ENCODE data around the gene KIF14. TPM values are rescaled to one million over a fixed set of nuclear protein-coding genes. Genes with fewer than 3 reads are reported as not detected.
A peak's percentile ranks its signal among the peaks of the same experiment; 100 is the strongest.
"Not testable (repeated sequence)": the region's sequence is repeated elsewhere in the genome, so short reads cannot be mapped to it uniquely, and the experiment has no call there.

The KIF14 gene
- total RNA-seq, 1 donor from 2014 or later: 2.0 TPM

- Histone ChIP-seq H3K36me3 (ENCODE audit: control insufficient read depth, insufficient read depth, low read length) (no peaks in the 10 kb centered on the region), H3K27me3 (ENCODE audit: control insufficient read depth, insufficient read depth, low read length) (no peaks in the 10 kb centered on the region), H3K4me3 (ENCODE audit: low read depth, low read length) (no peak overlapping the region)
- peak; percentile 61 for TF ChIP-seq CTCF (IDR thresholded peaks at IDR 0.05; ENCODE audit: insufficient read depth, low read length, poor library complexity, severe bottlenecking)
- DNase-seq (ENCODE audit: low read depth): peak; percentile 18
Observed at GRCh38 chr1:200558866-200559459, 61.6 kb downstream of the KIF14 start.

- Histone ChIP-seq H3K4me3 (ENCODE audit: low read depth, low read length) (no peak overlapping the region), H3K27me3 (ENCODE audit: control insufficient read depth, insufficient read depth, low read length) (no peaks in the 10 kb centered on the region), H3K36me3 (ENCODE audit: control insufficient read depth, insufficient read depth, low read length) (no peaks in the 10 kb centered on the region)
- peak; percentile 47 for TF ChIP-seq CTCF (IDR thresholded peaks at IDR 0.05; ENCODE audit: insufficient read depth, low read length, poor library complexity, severe bottlenecking)
- no peak for DNase-seq (ENCODE audit: low read depth)
Observed at GRCh38 chr1:200556002-200556401, 64.5 kb downstream of the KIF14 start.

GRCh38 chr1:200552737-200553136 is 67.8 kb downstream of the KIF14 start:
- DNase-seq (ENCODE audit: low read depth); H3K4me3 ChIP-seq (ENCODE audit: low read depth, low read length); H3K36me3 ChIP-seq (ENCODE audit: control insufficient read depth, insufficient read depth, low read length); H3K27me3 ChIP-seq (ENCODE audit: control insufficient read depth, insufficient read depth, low read length): not testable (repeated sequence)

GRCh38 chr1:200550367-200550766 is 70.2 kb downstream of the KIF14 start:
- no peak for TF ChIP-seq CTCF (IDR thresholded peaks at IDR 0.05; ENCODE audit: insufficient read depth, low read length, poor library complexity, severe bottlenecking)
- H3K4me3 ChIP-seq (ENCODE audit: low read depth, low read length): no peak overlapping the region
- no peaks in the 10 kb centered on the region for H3K36me3 ChIP-seq (ENCODE audit: control insufficient read depth, insufficient read depth, low read length)
- no peak for DNase-seq (ENCODE audit: low read depth)
- H3K27me3 ChIP-seq (ENCODE audit: control insufficient read depth, insufficient read depth, low read length): no peaks in the 10 kb centered on the region

- DNase-seq (ENCODE audit: low read depth): no peak
- H3K36me3 ChIP-seq (ENCODE audit: control insufficient read depth, insufficient read depth, low read length): no peaks in the 10 kb centered on the region
- no peak overlapping the region for H3K4me3 ChIP-seq (ENCODE audit: low read depth, low read length)
- H3K27me3 ChIP-seq (ENCODE audit: control insufficient read depth, insufficient read depth, low read length): no peaks in the 10 kb centered on the region
- no peak for TF ChIP-seq CTCF (IDR thresholded peaks at IDR 0.05; ENCODE audit: insufficient read depth, low read length, poor library complexity, severe bottlenecking)
Observed at GRCh38 chr1:200547386-200547785, 73.2 kb downstream of the KIF14 start.

GRCh38 chr1:200546577-200546976 is 74.0 kb downstream of the KIF14 start:
- Histone ChIP-seq H3K27me3 (ENCODE audit: control insufficient read depth, insufficient read depth, low read length) (no peaks in the 10 kb centered on the region), H3K36me3 (ENCODE audit: control insufficient read depth, insufficient read depth, low read length) (no peaks in the 10 kb centered on the region), H3K4me3 (ENCODE audit: low read depth, low read length) (no peak overlapping the region)
- no peak for DNase-seq (ENCODE audit: low read depth)
- TF ChIP-seq CTCF (IDR thresholded peaks at IDR 0.05; ENCODE audit: insufficient read depth, low read length, poor library complexity, severe bottlenecking): no peak
